ENCODE results near the gene FCHO2.
"Not testable (repeated sequence)": the region's sequence is repeated elsewhere in the genome, so short reads cannot be mapped to it uniquely, and the experiment has no call there.

Gene FCHO2

GRCh38 chr5:72955768-72956323 lies at the start of gene FCHO2:
FCHO2 (plus strand) TSS chr5:72956041; CDS start chr5:72956097, 56 bp downstream.
- DNase-seq (ENCODE audit: low read depth), result peak; percentile 98

- DNase-seq (ENCODE audit: low read depth), result no peak
These were observed 49.0 kb upstream of the FCHO2 start for GRCh38 chr5:72906806-72907205.

- no peak for DNase-seq (ENCODE audit: low read depth)
These were observed 47.2 kb upstream of the FCHO2 start for GRCh38 chr5:72908664-72909063.

- no peak for DNase-seq (ENCODE audit: low read depth)
These were observed 38.5 kb upstream of the FCHO2 start for GRCh38 chr5:72917371-72917776.

- peak; percentile 74 for DNase-seq (ENCODE audit: low read depth)
These were observed 34.9 kb upstream of the FCHO2 start for GRCh38 chr5:72920690-72921502.

GRCh38 chr5:72921886-72922285 lies 34.0 kb upstream of the FCHO2 start:
- DNase-seq (ENCODE audit: low read depth), result no peak

GRCh38 chr5:72922422-72922821 lies 33.4 kb upstream of the FCHO2 start:
- no peak for DNase-seq (ENCODE audit: low read depth)

- DNase-seq (ENCODE audit: low read depth), result no peak
These were observed 30.4 kb upstream of the FCHO2 start for GRCh38 chr5:72925336-72926010.

- DNase-seq (ENCODE audit: low read depth), result not testable (repeated sequence)
These were observed 23.2 kb upstream of the FCHO2 start for GRCh38 chr5:72932686-72933085.

GRCh38 chr5:72934953-72935725 lies 20.7 kb upstream of the FCHO2 start:
- not testable (repeated sequence) for DNase-seq (ENCODE audit: low read depth)

GRCh38 chr5:72936893-72937292 lies 18.9 kb upstream of the FCHO2 start:
- no peak for DNase-seq (ENCODE audit: low read depth)

- DNase-seq (ENCODE audit: low read depth), result no peak
These were observed 18.3 kb upstream of the FCHO2 start for GRCh38 chr5:72937517-72938061.

GRCh38 chr5:72938206-72938605 lies 17.6 kb upstream of the FCHO2 start:
- no peak for DNase-seq (ENCODE audit: low read depth)

- no peak for DNase-seq (ENCODE audit: low read depth)
These were observed 15.8 kb upstream of the FCHO2 start for GRCh38 chr5:72940082-72940481.

GRCh38 chr5:72943307-72943706 lies 12.5 kb upstream of the FCHO2 start:
- DNase-seq (ENCODE audit: low read depth), result no peak

GRCh38 chr5:72947498-72947897 lies 8.3 kb upstream of the FCHO2 start:
- no peak for DNase-seq (ENCODE audit: low read depth)

- DNase-seq (ENCODE audit: low read depth), result peak; percentile 21
These were observed 6.4 kb upstream of the FCHO2 start for GRCh38 chr5:72949481-72949880.

- peak; percentile 91 for DNase-seq (ENCODE audit: low read depth)
These were observed 4.0 kb upstream of the FCHO2 start for GRCh38 chr5:72951671-72952468.

- DNase-seq (ENCODE audit: low read depth), result peak; percentile 6
These were observed 1.5 kb upstream of the FCHO2 start for GRCh38 chr5:72954389-72954788.

GRCh38 chr5:72955143-72955767 lies 586 bp upstream of the FCHO2 start:
- DNase-seq (ENCODE audit: low read depth), result no peak

All from ELR (cell line).